ENCODE results near the gene EHD3.

Gene EHD3

DNA sequence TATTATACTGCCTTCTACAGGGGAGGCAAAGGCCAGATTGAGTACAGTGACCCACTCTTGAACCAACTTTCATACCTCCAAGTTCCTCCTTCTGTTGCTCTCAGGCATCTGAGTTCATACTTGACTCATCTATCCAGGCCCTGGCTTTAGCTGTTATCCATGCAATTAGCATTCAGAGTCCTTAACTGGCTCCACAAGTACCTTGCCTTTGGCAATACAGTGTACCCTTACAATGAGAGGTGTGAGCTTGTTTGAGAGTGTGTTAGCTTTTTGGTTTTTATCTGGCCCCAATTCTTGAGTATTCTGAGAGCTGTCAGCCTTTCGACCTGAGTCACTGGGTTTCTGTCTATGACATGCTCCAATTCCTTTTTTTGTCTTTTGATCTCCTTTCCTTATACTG is 60.2 kb downstream of the EHD3 start:
- no peak for DNase-seq

GRCh38 chr2:31296641-31297287 is 62.8 kb downstream of the EHD3 start:
- no peak for DNase-seq

- DNase-seq, result no peak
Observed at GRCh38 chr2:31297751-31298150, 63.8 kb downstream of the EHD3 start.

DNA sequence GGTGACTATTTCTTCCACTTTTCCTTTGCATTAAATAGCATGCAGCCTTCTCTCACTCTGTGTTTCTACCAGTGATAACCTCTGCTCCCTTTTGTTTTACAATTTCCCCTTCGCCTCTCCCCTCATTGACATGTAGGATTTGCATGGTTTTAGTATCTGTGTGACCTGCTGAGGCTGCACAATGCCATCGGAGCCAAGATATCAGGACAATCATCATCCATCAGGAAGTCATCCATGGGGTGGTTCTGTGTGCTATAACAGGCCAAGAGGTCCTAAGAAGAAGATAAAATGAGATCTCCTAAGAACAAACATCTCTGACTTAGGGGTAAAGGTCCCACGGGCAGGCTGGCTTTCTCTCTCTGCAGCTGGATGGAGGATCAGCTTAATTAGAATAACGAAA is 65.6 kb downstream of the EHD3 start:
- no peak for DNase-seq

DNA sequence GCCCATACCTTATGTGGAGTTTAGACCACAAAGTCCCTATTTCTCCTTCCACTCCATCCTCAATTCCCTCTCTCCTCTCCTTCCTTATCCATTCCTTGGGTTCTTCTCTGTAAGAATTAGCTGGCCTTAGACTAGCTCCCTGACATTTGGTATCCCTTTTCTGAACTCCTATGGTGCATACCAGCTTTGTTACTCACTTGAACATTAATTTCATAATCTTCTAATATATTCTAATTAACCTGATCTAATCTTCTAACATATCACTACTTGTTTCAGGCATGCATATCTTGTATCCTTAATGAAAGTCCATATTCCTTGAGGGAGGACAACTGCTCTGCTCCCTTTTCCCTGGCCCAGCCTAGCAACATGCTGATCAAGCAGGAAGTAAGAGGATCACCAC is 66.4 kb downstream of the EHD3 start:
- no peak for DNase-seq

DNA sequence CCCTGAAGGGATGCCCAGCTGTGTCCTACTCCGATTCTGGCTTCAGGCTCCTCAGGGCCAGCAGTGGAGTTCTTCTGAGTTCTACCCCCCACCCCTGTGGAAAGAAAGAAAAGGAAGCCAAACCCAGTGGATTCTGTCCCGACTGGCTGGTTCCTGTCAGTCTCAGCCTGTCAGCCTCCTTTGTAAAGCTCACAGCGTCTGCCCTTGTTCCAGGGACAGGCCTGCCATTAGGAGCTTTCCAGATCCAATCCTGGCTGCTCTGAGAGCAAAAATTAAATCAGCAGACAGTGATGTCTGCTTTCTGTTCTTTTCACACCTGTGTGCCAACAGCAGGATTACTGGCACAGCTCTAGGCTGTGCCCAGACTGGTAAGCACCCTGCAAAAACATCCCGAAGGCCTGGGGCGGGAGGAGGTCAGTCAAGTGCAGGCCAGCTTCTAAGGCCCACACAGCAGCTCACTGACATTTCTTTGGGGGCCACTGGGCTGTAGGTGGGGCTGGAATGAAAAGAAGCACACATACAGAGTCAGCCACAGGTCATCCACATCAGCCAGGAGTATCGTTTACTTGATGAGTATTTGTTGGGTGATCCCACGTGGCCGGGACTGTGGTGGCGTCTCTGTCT is 69.1 kb downstream of the EHD3 start:
- peak in 6 of 14 donors; percentile 13 to 70 (median 23) for DNase-seq

DNA sequence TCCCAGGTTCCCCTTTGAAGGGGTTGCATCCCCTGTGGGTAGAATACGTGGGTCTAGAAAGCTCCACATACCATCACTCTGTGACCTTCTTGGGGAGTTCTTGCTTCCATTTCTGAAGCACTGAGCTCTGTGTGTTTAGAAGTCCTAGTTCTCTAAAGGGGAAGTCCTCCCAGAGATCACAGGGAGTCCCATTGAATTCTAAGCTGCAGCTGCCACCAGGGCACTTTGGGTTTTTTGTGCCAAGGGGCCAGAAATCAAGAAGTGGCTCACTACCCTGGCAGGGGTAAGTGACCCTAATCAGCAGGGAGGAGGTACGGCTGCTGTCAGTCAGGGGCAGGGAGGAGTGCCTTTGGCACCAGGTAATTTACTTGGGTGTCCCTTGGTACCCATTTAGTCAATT is 70.9 kb downstream of the EHD3 start:
- DNase-seq, result no peak

DNA sequence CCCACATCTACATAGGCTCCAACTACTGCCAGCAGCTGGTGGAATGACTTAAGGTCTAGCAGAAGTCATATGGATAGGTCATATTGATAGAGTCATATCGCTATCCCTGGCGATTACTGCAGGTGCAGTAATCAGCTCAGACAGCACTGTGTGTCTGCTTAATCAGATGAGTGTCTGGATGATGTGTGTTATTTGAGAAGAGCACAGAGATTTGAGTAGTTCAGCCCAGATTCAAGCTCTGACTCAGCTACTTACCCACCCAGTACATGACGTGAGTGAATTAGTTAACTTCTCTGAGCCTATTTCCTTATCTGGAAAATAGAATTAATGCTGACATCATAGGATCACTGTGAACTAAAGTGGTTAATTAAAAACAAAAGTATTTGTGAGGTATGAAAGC is 78.9 kb downstream of the EHD3 start:
- no peak for DNase-seq

DNA sequence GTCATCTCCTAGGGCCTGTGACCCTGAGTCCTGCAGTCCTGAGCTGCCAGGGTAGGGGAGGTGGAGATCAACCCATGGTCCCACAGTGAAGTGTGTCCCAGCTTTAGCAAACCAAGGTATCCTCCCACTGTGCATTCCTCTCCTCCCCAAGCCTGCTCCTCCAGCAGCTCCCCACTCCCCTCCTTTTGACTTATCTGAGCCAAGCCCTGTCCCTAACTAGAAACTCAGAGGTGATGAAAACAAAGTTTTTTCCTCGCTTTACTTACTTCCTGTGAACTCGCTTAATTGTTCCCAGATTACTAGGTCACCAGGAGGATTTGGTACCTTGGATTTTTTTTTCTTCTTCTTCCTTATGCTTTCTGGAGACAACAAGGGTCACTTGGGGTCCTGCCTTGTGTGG is 80.8 kb downstream of the EHD3 start:
- DNase-seq, result no peak

DNA sequence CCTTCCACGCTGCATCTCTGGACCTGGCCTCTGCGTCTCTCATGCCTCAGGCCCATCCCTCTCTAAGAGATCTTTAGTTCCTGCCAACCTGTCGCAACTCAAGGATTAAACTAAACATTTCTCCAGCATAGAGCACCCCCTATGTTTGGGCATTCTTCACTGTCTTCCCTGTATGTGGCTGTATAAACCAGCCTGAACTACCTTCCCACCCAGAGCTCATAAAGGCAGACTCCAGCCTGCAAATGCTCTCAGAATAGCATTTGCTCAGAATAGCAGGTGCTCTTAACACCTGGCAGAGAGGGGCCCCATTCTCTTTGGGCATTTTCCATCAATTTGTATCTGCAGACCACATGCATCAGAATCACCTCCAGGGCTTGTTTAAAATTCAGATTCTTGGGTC is 83.4 kb downstream of the EHD3 start:
- DNase-seq, result no peak

DNA sequence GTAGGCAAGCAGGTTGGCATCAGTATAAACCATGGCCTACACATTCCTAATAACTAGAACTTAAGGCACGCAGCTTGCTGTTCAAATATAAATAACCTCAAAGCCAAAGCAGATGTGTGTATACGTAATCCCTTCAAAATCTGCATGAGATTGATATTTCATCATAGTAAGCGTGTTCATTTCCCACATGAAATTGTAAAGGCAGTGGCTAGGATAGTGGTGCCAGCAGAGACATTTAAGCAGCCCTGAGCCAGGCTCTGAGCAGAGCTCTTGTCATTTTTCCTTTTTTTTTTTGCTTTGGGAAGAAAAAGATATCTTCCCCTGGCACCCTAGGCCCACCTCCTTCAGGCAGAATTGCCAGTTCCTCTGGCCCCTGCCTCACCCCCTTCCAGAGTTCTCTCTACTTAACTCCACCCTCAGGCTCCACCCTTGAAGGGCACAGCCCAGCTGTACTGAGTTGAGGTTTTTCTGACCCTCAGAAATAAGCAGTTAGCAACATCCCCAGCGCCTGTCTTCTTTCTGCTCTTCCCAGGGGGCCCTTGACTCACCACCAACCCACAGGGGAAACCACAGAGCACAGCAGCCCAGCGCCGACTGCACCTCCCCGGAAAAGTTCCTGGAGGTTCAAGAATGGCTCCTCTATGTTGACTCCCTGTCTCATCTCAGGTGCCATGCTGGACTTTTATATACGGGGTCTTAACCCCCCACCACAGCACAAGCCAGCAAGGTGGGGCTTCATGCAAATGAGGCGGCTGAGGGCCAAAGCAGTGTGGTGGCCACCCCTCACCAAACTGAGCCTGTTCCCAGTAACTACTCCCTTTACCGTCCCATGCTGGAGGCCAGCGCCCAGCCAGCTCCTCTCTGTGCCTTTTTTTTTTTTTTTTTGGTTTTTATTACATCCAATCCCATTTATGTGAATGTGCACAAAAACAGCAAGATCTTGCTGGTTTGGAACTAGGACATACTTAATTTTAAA is 84.7 kb downstream of the EHD3 start:
- no peak for DNase-seq

All from C1 segment of cervical spinal cord (tissue), 14 donors.